ENCODE data around the gene TMCO5A.

Gene TMCO5A

GRCh38 chr15:37973856-37974255, 39.4 kb downstream of the TMCO5A start:
- DNase-seq (ENCODE audit: low read depth in 3 of 3): no peak

GRCh38 chr15:37978231-37978630, 43.8 kb downstream of the TMCO5A start:
- DNase-seq (ENCODE audit: low read depth in 3 of 3): no peak

- DNase-seq (ENCODE audit: low read depth in 3 of 3): no peak
Observed at GRCh38 chr15:37979671-37980409, 45.4 kb downstream of the TMCO5A start.

- no peak for DNase-seq (ENCODE audit: low read depth in 3 of 3)
Observed at GRCh38 chr15:37981201-37981600, 46.8 kb downstream of the TMCO5A start.

- DNase-seq (ENCODE audit: low read depth in 3 of 3): no peak
Observed at GRCh38 chr15:37981775-37982174, 47.3 kb downstream of the TMCO5A start.

- no peak for DNase-seq (ENCODE audit: low read depth in 3 of 3)
Observed at GRCh38 chr15:37984368-37984767, 49.9 kb downstream of the TMCO5A start.

- DNase-seq (ENCODE audit: low read depth in 3 of 3): no peak
Observed at GRCh38 chr15:37995461-37996347, 61.3 kb downstream of the TMCO5A start.
